Measurements from ENCODE around the gene CYP11A1. TPM values are rescaled to one million over a fixed set of nuclear protein-coding genes. Genes with fewer than 3 reads are reported as not detected.

CYP11A1 gene
- total and polyA plus RNA-seq, 4 donors, result 0.15 to 0.97 (median 0.69) TPM

GRCh38 chr15:74324714-74325113 is 42.7 kb downstream of the CYP11A1 start:
- H3K4me1 ChIP-seq (ENCODE audit: control insufficient read depth in 5 of 5, insufficient read depth in 5 of 5, low read length in 5 of 5), result no peaks in the 10 kb centered on the region
- no peak for ATAC-seq (ENCODE audit: insufficient read depth, low FRiP score)
- DNase-seq, result no peak
- TF ChIP-seq, protein P1, sequence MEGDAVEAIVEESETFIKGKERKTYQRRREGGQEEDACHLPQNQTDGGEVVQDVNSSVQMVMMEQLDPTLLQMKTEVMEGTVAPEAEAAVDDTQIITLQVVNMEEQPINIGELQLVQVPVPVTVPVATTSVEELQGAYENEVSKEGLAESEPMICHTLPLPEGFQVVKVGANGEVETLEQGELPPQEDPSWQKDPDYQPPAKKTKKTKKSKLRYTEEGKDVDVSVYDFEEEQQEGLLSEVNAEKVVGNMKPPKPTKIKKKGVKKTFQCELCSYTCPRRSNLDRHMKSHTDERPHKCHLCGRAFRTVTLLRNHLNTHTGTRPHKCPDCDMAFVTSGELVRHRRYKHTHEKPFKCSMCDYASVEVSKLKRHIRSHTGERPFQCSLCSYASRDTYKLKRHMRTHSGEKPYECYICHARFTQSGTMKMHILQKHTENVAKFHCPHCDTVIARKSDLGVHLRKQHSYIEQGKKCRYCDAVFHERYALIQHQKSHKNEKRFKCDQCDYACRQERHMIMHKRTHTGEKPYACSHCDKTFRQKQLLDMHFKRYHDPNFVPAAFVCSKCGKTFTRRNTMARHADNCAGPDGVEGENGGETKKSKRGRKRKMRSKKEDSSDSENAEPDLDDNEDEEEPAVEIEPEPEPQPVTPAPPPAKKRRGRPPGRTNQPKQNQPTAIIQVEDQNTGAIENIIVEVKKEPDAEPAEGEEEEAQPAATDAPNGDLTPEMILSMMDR (IDR thresholded peaks at IDR 0.05; ENCODE audit: control extremely low read depth, extremely low read depth), result no peak
- H3K36me3 ChIP-seq (ENCODE audit: control insufficient read depth in 4 of 4, insufficient read depth in 4 of 4, low read length in 4 of 4), result no peaks in the 10 kb centered on the region
- H3K27ac ChIP-seq (ENCODE audit: low read depth in 1 of 2, low read length in 1 of 2), result no peak overlapping the region
- H3K9ac ChIP-seq (ENCODE audit: insufficient read depth in 1 of 2, low read length in 2 of 2), result no peak overlapping the region
- WGBS, 2 donors, result 74 to 83% methylated on average over 3 of the region's 3 CpGs
- H3K4me3 ChIP-seq, result no peak overlapping the region
- H3K9me3 ChIP-seq (ENCODE audit: control insufficient read depth in 4 of 4, insufficient read depth in 3 of 4, low read length in 3 of 4), result peaks cover 0 to 2% (median 0%) of the 10 kb centered on the region in 4 donors
- H3K27me3 ChIP-seq (ENCODE audit: control insufficient read depth in 3 of 3, insufficient read depth in 3 of 3, low read length in 2 of 3), result no peaks in the 10 kb centered on the region

DNA sequence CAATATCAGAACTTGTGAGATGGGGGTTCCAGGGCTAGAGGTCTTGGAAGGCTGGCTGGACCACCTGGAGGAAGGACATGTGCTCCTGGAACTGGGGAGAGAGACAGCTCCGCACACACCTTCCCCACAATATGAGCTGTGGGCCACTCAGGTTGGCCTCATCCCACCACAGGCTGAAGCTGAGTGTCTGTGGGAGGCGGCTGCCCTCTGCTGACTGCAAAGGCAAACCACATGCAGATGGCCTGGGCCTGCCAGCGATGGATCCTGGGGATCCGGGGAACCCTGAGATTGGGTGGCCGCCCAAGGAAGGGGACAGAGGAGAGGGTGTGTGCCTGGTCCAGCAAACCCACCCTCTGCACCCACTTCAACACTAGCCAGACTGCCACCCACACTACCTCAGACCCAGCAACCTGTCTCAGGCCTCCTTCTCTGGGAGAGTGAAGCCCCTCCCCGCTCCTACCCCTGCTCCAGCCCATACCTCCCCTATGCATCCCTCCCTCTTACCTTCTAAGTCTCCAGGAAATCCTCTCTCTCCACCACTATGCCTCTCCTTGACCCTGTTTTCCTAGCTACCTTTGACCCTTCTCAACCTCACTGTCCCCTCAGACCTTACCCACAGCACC is 44.8 kb downstream of the CYP11A1 start:
- H3K36me3 ChIP-seq (ENCODE audit: control insufficient read depth in 4 of 4, insufficient read depth in 4 of 4, low read length in 4 of 4), result no peaks in the 10 kb centered on the region
- no peak overlapping the region for H3K9ac ChIP-seq (ENCODE audit: insufficient read depth in 1 of 2, low read length in 2 of 2)
- ATAC-seq (ENCODE audit: insufficient read depth, low FRiP score), result no peak
- TF ChIP-seq, protein P1 (IDR thresholded peaks at IDR 0.05; ENCODE audit: control extremely low read depth, extremely low read depth), result peak; percentile 66
- 29 to 32% methylated on average over 4 to 6 of the region's 6 CpGs for WGBS, 2 donors
- H3K4me1 ChIP-seq (ENCODE audit: control insufficient read depth in 5 of 5, insufficient read depth in 5 of 5, low read length in 5 of 5), result peaks cover 0 to 9% (median 0%) of the 10 kb centered on the region in 5 donors
- H3K9me3 ChIP-seq (ENCODE audit: control insufficient read depth in 4 of 4, insufficient read depth in 3 of 4, low read length in 3 of 4), result peaks cover 0 to 2% (median 0%) of the 10 kb centered on the region in 4 donors
- no peak overlapping the region for H3K4me3 ChIP-seq
- peak; percentile 58 to 74 (median 71) for DNase-seq
- H3K27ac ChIP-seq (ENCODE audit: low read depth in 1 of 2, low read length in 1 of 2), result no peak overlapping the region
- no peaks in the 10 kb centered on the region for H3K27me3 ChIP-seq (ENCODE audit: control insufficient read depth in 3 of 3, insufficient read depth in 3 of 3, low read length in 2 of 3)

DNA sequence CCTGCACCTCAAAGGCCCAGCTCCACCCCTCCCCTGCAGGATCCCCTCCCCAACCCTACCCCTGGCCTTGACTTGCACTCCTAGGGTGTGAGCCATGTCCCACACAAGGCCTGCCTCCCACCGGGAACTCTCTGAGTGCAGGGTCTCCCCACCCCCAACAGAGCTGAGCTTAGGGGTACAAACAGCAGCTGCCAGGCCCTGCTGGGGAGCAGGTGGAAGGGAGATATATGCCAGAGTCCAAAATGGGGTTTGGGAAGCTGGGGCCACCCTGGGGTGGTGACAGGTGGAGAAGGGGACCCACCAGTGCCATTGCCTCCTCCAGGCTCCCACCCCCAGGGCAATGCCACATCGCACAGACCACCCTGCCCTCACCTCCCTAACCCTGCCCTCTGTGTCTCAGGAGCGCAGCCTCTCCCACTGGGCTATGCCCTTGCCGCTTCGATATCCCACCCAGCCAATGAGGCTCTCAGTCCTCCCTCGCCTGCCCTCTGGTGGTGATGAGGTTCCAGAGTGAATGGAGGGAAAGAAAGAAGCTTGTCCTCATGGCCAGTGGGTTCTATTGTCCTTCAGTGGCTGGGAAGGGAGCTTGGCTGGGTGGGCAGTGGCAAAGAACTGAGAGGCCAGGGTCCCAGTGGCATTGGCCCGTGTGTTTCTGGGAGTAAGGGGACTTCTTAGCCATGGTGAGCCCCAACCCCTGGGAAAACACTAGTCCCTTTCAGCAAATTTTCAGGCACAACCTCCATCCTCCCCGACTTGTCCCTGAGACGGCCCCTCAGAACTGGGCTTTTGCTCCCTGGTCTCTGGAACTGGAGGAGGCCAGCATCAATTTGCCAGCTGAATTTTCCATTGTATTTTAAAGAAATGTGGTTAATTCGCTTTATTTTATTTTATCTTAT is 46.8 kb downstream of the CYP11A1 start:
- ATAC-seq (ENCODE audit: insufficient read depth, low FRiP score), result no peak
- TF ChIP-seq, protein P1 (IDR thresholded peaks at IDR 0.05; ENCODE audit: control extremely low read depth, extremely low read depth), result peak; percentile 6
- Histone ChIP-seq H3K27ac (ENCODE audit: low read depth in 1 of 2, low read length in 1 of 2) (no peak overlapping the region), H3K9ac (ENCODE audit: insufficient read depth in 1 of 2, low read length in 2 of 2) (no peak overlapping the region), H3K9me3 (ENCODE audit: control insufficient read depth in 4 of 4, insufficient read depth in 3 of 4, low read length in 3 of 4) (peaks cover 0 to 2% (median 0%) of the 10 kb centered on the region in 4 donors), H3K36me3 (ENCODE audit: control insufficient read depth in 4 of 4, insufficient read depth in 4 of 4, low read length in 4 of 4) (no peaks in the 10 kb centered on the region), H3K4me1 (ENCODE audit: control insufficient read depth in 5 of 5, insufficient read depth in 5 of 5, low read length in 5 of 5) (peaks cover 0 to 25% (median 4%) of the 10 kb centered on the region in 5 donors), H3K4me3 (no peak overlapping the region), H3K27me3 (ENCODE audit: control insufficient read depth in 3 of 3, insufficient read depth in 3 of 3, low read length in 2 of 3) (no peaks in the 10 kb centered on the region)
- 74 to 83% methylated on average over 10 of the region's 10 CpGs for WGBS, 2 donors
- peak; percentile 62 to 65 (median 63) for DNase-seq
